Activated T-helper 9 cell treated with anti-CD3 and anti-CD28 coated beads, Interleukin-2, amount 50 U/mL, for 16 hours (primary cell): ENCODE measurements around the gene LRRC26.
"Not testable (repeated sequence)": the region's sequence is repeated elsewhere in the genome, so short reads cannot be mapped to it uniquely, and the experiment has no call there.

Experiments used
- DNase-seq: peaks from one replicate; pipeline ENCODE4 v3.0.0-alpha.2; 2020; ENCODE audit warnings: low read depth

The LRRC26 gene

DNA sequence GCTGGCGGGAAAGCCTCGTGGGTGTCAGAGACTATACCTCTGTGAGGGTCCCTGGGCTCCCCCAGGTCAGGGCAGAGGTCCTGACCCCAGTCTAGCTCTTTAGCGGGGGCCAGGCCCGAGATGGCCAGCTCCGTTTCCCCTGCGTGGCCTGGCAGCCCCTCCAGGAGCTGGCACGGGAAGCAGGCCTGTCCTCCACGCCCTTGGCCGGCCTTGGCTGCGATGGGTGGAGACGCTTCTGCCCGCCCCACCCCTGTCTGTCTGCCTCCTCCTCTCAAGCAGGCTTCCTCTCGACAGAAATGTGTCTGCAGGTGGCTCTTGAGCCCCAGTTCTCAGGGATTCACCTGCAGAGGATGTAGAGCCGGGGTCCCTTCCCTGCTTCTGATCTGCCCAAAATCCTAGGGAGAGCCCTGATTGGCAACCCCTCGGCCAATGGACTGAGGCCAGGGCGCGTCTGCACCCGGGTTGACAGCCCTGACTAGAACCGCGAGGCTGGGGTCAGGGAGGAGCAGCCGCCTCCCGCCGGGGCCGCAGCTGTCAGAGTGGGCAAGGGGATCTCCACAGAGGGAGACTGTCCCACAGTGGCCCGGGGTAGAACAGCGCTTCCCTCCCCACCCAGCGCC, 33.5 kb downstream of the LRRC26 start:
- no peak for DNase-seq

DNA sequence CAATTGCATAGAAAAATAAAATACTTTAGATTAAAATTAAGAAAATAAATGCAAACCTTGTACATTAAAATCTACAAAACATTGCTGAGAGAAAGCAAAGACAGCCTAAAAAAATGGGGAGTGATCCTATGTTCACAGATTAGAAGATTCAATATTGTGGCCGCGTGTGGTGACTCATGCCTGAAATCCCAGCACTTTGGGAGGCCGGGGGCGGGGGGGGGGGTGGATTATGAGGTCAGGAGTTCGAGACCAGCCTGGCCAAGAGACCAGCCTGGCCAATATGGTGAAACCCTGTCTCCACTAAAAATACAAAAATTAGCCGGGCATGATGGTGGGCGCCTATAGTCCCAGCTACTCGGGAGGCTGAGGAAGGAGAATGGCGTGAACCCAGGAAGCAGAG, 34.7 kb downstream of the LRRC26 start:
- DNase-seq, result not testable (repeated sequence)

DNA sequence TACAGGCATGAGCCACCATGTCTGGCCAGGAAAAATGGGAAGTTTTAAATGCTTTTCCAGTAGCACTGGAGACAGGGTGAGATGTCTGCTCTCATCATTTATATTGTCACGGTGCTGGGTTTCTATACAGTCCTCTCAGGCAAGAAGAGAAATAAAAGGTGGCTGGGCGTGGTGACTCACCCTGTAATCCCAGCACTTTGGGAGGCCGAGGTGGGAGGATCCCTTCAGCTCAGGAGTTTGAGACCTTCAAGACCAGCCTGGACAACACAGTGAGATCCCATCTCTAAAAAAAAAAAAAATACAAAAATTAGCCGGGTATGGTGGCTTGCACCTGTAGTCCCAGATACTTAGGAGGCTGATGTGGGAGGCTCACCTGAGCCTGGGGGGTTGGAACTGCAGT, 35.7 kb downstream of the LRRC26 start:
- no peak for DNase-seq

DNA sequence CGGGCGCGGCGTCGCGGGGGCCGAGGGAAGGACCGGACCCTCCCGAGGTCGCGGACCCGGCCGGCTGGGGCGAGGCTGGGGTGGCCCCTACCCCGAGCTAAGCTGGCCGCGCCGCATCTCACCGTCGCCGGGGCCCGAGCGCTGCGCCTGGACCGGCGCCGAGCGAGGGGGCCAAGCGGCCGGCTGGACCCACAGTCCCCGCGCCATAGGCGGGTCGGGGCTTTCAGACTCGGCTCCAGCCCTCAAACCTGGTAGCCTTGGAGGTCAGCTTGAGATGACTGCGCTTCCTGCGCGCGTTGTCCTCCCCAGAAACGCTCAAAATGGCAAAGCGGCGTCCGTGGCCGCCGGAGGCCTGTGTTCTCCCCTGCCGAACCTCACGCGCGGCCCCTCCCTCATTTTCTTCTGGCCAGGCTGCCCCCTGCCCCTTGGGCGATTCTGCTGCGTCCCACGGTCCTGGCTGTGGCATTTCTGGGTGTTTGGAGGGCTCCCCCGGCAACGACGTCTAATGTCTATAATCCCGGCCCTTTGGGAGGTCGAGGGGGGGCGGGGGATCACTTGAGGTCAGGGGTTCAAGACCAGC, 39.6 kb downstream of the LRRC26 start:
- DNase-seq, result no peak

DNA sequence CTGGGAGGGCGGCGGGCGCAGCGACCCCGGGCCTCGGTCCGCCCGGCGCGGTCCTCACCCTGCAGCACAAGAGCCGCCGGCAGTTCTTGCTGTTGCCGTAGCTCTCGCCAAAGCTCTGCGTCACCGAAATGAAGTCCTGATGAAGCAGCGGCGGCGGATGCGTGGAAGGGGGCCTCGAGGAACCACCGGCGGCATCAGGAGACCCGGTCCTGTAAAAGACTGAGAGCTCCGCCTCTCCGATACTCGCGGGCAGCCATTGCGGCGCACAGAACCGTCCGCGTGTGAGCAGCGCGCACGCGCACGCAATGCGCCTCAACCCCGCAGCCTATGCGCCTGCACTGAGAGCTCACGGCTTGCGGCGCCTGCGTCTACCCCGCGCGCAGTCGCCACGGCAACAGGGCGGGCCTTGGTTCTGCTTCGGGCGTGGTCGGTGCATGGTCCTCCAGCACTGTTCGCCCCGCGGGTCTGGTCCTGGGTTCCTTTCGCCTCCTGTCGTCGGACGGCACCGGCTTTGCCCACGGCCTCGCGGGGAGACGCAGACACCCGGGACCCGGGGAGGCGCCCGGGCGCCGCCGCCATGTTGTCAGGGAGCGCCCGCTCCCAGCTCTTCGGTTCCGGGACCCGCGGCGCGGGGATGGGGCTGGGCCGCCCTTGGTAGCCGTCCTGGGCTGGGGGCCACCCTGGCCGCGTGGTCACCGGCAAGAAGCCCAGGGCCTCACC, 40.2 kb downstream of the LRRC26 start:
- peak; percentile 87 for DNase-seq

DNA sequence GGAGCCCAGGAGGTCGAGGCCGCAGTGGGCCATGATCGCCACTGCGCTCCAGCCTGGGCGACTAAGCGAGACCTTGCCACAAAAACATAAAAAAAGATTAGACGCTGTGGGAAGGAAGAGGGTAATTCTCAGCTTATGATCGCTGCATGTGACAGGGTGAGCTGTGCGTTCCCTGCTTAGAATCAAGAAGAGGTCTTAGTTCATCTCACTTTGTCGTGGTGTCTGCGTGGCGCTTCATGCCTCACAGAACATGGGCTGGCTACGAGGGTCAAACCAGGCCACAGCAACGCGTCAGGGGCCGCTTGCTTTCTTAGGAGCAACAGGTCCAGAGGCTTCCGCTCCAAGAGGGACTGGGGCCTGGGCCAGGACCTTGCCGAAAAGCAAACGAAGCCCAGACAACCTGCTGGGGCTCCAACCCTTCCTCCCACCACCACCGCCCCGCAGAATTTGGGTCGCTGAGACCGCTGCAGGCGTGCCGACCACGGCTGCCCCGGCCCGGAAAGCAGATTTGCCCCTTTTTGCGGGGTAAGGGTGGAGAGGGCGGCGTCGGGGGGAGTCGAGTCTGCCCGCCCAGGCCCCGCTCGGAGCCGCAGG, 40.9 kb downstream of the LRRC26 start:
- DNase-seq, result no peak

- no peak for DNase-seq
These were observed 41.5 kb downstream of the LRRC26 start for GRCh38 chr9:137128158-137128861.

DNA sequence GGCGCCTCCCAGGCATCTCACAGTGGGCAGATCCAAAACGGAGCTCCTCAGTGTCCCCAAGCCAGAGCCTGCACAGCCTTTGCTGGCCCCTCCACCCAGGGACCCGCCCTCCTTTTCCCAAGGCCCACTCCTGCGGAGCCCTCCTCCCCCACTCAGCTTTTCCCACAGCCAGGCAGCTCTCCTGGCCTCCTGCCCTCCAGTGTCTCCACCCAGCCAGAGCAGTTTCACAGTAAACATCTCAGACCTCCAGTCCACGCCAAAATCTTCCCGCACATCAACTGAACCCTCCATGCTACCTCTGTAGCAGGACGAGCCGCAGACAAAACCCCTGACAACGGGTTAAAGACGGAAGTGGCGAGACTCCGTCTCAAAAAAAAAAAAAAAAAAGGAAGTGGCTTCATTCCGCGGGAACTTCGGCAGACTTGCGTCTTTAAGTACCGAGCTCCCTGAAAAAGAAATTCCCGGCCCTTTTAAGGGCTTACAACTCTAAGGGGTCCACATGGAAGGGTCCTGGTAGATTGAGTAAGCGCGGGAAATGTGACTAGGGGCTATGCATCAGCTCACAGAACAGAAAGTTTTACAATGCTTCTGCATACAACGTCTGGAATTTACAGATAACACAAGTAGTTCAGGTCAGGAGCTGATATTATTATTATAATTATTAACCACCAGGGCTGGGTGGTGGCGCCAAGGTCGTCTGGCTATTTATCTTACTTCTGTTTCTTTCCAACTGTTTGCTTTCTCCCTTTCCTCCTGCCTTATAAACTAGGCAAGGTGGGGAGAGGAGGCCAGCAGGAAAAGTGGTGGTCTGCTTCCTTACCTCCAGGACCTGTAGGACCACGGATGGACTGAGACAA, 42.3 kb downstream of the LRRC26 start:
- no peak for DNase-seq

- no peak for DNase-seq
These were observed 43.1 kb downstream of the LRRC26 start for GRCh38 chr9:137126786-137127185.

- not testable (repeated sequence) for DNase-seq
These were observed 45.8 kb downstream of the LRRC26 start for GRCh38 chr9:137123952-137124462.

GRCh38 chr9:137123468-137123837, 46.4 kb downstream of the LRRC26 start:
- DNase-seq, result no peak

GRCh38 chr9:137122796-137123467, 46.9 kb downstream of the LRRC26 start:
- DNase-seq, result not testable (repeated sequence)

GRCh38 chr9:137121927-137122795, 47.7 kb downstream of the LRRC26 start:
- not testable (repeated sequence) for DNase-seq
